GM19372 (cell line): ENCODE measurements around the gene AKAP12.

Experiments
- ATAC-seq: cut with Tn5 transposase; IDR thresholded peaks from one replicate; pipeline ENCODE4 v1.9.1; 2021; ENCODE audit warnings: mild to moderate bottlenecking, low read depth, moderate library complexity; ENCODE audit not compliant: unreplicated experiment

Gene AKAP12

DNA sequence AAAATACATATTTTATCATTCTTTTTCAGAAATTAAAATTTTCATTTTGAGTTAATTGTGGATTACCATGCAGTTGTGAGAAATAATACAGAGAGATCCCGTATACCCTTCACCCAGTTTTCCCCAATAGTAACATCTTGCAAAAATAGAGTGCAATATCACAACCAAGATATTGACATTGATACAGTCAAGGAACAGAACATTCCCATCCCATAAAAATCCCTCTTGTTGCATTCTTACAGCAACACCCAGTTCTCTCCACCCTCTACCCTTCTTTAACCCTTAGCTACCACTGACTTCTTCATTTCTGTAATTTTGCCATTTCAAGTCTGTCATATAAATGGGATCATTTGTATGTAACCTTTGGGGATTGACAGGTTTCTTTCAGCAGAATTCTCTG, 6.9 kb upstream of the AKAP12 start:
- no peak for ATAC-seq

- ATAC-seq, result no peak
These were observed 6.0 kb upstream of the AKAP12 start for GRCh38 chr6:151233731-151234130.

- no peak for ATAC-seq
These were observed 2.9 kb upstream of the AKAP12 start for GRCh38 chr6:151236668-151237401.

DNA sequence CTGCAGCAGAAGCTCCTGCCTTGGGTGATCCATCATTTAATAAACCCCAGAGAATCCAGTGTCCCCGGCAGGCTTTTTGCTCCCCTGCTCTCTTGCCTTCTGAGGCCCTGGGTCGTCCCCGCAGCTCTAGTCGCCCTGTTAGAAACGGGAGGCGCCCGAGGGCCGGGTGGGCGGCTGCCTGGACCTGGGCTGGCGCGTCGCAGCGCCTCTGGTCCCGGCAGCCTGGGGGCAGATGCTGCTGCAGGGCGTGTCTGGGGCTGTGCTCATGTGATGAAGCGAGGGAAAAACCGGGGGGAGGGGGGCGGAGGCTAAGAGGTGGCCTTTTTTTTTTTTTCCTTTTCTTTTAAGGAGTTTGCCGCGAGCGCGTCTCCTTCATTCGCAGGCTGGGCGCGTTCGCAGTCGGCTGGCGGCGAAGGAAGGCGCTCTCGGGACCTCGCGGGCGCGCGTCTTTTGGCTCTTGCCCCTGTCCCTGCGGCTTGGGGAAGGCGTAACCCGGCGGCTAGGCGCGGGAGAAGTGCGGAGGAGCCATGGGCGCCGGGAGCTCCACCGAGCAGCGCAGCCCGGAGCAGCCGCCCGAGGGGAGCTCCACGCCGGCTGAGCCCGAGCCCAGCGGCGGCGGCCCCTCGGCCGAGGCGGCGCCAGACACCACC, 394 bp downstream of the AKAP12 start:
- ATAC-seq, result no peak

- no peak for ATAC-seq
These were observed 1.2 kb downstream of the AKAP12 start for GRCh38 chr6:151240791-151241642.

DNA sequence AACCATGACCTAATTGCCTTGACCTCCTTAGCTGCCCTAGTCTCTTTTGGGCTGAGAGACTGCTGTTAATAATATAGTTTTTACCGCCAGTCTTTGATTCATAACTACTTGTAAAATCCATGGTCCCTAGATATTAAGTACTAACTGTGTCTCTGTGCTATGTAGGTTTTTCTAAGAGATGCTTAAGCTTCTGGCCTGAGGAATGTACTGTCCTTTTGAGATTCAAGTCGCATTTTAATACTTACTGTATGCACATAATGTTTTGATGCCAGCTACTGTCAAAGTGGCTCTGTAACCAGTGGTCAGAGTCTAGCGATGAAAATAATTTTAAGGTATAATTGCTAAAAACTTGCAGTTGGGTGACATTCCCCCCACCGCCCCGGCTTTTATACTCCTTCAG, 2.1 kb downstream of the AKAP12 start:
- no peak for ATAC-seq

DNA sequence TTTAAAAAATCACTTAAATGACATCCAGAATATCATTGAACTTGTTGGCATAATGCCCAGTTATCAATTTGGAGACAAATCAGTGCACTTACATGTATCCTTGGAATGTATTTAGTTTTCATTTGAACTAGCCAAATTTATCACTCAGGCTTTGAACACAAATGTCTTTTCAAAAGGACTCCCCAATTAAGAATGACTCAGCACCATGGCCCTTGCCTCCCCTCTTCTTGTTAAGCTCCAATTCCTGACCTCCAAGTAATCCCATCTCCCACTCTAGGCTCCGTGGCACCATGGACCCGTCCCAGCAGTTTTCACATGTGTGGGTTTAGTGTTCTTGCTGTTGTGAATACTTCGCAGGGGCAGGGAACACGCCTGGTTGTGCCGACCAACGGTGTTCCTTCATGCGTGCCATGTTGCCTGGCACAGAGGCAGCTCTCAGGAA, 2.7 kb downstream of the AKAP12 start:
- no peak for ATAC-seq

DNA sequence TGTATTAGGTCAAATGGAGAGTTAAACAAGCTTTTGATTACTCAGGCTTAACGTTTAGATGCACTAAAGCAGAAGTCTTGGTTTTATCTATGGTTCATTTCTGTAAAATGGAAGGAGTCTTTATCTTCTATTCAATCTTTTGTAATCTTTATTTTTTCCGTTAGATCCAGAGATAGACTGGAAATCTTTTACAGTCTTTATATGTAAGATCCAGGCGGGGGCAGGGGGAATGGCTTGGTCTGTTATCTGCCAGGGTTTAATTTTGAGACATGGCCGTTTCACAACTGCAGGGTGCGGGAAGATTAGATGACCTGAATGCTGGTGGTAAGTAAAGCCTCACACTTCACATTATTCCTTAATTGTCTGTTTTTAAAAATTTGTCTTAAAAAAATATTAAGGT, 3.7 kb downstream of the AKAP12 start:
- ATAC-seq, result no peak

- no peak for ATAC-seq
These were observed 7.7 kb downstream of the AKAP12 start for GRCh38 chr6:151247490-151247889.

GRCh38 chr6:151248295-151248694, 8.5 kb downstream of the AKAP12 start:
- no peak for ATAC-seq

GRCh38 chr6:151252634-151253033, 12.9 kb downstream of the AKAP12 start:
- ATAC-seq, result no peak

DNA sequence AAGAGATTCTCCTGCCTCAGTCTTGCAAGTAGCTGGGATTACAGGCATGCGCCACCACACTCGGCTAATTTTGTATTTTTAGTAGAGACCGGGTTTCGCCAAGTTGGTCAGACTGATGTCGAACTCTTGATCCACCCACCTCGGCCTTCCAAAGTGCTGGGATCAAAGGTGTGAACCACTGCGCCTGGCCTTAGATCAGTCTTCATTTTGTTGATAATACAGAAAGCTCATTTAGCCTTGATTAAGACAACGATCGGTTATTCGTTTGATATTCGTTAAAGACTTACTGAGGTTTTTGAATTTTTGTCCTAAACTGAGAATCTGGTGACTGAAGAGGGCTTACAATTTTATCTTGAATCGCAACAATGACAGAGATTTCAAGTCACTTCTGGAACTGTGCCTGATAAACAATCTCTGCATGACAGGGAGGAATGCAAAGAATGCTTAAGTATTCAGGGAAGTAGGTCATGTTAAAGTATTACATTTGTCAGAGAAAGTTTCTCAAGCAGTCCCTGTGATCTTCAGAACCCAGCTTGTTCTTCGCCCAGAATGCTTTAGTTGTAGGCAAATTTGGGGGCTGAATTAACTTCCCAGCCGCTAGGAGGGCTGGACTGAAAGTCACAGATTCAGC, 14.8 kb downstream of the AKAP12 start:
- ATAC-seq, result no peak

- no peak for ATAC-seq
These were observed 16.0 kb downstream of the AKAP12 start for GRCh38 chr6:151255811-151256210.

- ATAC-seq, result no peak
These were observed 18.2 kb downstream of the AKAP12 start for GRCh38 chr6:151257985-151258445.

GRCh38 chr6:151260205-151260604, 20.4 kb downstream of the AKAP12 start:
- ATAC-seq, result no peak

GRCh38 chr6:151263035-151263434, 23.3 kb downstream of the AKAP12 start:
- no peak for ATAC-seq

DNA sequence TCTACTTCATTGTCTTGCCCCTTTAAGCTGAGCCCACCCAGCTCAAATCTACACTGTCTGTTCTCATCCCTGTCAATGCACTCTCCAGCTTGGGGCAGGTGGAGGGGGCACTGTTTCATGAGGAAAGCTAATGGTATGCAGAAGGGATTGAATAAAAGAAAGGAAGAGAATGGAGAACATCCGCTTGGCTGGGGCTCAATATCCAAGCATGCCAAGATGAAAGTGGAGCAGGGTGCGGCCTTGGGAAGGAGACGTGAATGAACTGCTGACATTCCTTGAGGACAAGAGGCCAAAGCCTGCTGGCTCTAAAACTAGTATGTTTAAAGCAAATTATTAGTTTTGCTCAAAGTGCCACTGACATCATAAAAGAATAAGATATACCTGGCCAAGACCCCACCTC, 24.2 kb downstream of the AKAP12 start:
- no peak for ATAC-seq

- ATAC-seq, result no peak
These were observed 25.5 kb downstream of the AKAP12 start for GRCh38 chr6:151265282-151265681.

DNA sequence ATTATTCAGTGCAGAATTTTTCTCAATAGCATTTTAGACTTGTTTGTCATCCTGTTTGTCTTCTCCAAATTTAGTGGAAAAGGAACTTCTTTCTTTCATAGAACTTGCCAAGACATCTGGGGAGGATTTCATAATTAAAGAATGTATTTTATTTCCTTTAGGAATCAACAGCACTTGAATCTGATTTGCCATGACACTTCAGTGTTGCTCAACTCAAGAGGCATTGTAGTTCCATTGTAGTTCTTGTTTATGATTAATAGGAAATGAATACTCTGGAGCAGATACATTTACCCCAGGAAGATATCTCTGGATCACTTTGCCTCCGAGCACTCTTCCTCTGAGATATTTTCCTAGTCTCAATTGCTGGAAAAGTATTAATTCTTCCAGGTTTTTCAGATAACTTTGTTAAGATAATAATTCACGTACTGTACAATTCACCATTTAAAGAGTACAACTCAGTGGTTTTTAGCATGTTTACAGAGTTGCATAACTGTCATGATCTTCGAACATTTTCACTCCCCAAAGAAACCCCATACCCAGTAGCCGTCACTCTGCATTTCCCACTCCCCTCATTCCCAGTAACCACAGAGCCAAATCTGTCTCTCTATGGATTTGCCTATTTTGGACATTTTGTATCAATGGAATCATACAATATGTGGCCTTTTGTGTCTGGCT, 29.7 kb downstream of the AKAP12 start:
- ATAC-seq, result no peak

GRCh38 chr6:151275121-151275520, 35.4 kb downstream of the AKAP12 start:
- ATAC-seq, result no peak
